ENCODE data around the gene MOCS2.
"Not testable (repeated sequence)": the region's sequence is repeated elsewhere in the genome, so short reads cannot be mapped to it uniquely, and the experiment has no call there.

Gene MOCS2, protein sequence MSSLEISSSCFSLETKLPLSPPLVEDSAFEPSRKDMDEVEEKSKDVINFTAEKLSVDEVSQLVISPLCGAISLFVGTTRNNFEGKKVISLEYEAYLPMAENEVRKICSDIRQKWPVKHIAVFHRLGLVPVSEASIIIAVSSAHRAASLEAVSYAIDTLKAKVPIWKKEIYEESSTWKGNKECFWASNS

DNA sequence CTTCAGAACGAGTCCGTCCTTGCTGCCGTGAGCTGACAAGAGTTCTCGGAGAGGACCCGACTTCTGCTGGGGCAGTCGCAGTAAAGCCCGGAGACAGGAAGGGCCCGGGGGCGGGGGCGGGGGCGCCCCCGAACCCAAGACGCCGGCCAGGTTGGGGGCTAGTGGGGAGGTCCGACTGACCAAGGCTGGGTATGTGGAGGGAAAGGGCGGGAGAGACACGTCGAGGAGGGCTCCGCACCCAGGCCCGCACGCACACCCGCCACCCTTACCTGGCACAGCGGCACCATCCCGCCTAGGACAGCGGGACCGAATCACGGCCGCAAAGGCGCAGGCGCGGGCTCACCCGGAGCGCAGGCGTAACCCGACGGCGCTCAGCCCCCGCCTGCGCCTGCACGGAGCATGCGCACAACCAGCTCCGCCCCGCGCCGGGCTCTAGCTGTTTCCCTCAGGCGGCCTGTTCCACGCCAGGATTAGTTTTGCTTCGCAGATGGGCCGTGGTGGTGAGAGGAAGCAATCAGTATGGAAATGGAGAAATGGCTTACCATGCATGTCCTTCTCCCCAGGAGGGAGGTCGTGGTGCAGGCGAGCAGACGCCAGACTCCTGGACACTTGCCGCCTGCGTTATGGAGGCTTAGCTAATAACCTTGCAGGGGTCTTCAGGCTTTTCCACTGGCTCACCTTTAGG lies at the start of gene MOCS2:
Gene MOCS2 (minus strand): TSS at position 315 of the 685 bp plus-strand sequence. CDS start 2,583 bp downstream, outside the sequence.
- DNase-seq (ENCODE audit: low read depth in 2 of 2): peak; percentile 76 to 78

DNA sequence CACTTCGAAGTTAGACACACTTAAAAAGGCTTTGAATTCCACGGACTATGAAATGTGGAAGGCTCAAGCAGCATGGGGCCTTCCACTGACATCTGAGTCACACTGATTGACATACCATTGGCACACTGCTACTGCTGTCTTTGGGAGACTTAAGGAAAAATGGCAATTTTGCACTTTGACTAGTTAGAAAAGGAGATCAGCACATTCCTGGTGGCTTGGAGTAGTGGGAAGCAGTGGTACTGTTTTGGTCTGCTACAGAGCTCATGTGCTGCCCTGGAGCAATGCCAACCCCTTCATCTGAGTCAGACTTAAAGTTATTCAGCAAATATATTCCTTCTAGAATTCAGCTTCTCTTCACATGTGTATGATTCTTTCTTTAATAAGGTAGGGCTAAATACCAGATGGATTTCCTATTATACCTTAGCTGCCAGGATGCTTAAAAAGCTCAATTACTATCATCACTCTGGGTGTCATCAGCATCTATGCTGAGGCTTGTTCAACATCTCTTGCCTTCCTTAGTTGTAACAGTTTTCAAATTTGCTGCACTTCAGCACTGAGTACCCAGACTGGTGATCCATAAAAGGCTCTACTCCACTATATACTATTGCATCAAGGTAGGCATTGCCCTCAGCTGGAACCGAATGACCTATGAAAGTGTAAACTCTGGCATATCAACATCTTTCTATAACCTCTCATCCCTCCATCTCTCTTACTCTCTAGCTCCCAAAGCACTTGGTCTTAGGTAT lies 42.3 kb upstream of the MOCS2 start:
- DNase-seq (ENCODE audit: low read depth in 2 of 2): peak; percentile 87

DNA sequence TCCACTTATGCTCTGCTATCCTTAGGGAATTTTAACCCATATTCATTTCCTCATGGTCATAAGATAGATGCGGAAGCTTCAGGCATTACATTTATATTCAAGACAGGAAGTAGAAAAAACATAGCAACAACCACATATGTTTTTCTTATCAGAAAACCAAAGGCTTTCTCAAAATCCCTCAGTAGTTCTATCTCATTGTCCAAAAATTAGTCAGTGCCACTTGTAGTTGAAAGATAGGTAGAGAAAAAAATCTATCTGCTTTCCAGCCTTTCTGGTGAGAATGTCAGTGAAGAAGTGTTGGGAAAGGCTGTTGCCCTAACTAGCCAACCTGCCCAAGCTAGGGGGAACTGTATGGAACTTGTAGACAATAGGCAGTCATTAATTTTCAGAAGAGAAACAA lies 23.5 kb upstream of the MOCS2 start:
- DNase-seq (ENCODE audit: low read depth in 2 of 2): no peak

DNA sequence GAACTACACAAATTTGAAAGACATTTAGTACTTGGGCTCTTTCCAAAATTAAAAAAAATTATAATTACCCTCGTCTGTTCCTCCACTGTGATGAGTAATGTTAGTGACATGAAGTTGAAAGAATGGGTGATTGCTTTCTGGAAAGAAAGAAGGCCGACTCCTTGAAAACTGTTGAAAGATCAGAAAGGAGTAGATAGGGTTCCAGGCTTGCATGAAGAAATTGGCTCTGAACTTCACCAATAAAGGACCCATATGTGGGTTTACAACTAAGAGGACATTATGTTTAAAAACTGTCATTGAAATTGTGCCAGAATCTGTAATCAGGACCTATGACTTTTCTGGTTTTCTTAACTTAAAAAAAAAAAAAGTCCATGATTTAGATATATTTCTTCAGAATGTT lies 20.7 kb upstream of the MOCS2 start:
- DNase-seq (ENCODE audit: low read depth in 2 of 2): peak; percentile 75 to 76

DNA sequence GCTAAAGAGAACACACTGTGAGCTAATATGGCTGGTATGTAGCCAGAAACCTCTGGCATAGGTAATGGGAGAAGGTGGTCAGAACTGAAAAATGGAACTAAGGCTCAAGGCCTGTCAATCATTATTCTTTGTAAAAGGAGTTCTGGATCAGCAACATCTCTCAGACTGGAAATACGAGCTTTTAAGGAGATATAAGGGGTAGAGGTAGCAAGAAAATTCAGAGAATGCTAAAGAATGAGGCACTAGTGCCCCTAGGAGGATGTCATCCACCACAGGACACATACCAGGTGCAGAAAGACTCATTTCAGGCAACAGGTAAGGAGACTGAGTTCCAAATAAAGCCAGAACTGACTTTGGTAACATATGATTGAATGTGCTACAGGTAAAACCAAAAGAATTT lies 18.9 kb upstream of the MOCS2 start:
- no peak for DNase-seq (ENCODE audit: low read depth in 2 of 2)

DNA sequence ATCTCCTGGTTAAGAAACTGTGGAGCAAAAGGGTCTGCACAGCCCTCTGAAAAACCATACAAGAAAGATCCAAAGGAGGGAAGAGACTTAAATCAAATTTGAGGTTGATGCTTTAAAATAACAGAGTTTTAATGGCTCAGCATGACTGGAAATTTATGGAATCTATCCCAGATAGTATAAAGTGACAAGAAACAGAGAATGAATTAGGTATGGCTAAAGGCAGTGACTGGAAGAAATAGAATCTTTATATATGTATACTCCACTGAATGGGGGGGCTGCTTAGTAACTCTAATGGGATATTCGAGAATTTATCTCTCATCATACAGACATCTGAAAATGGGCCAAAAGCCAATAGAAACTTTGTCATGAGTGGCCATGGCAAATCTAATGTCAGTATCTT lies 17.6 kb upstream of the MOCS2 start:
- DNase-seq (ENCODE audit: low read depth in 2 of 2): no peak

DNA sequence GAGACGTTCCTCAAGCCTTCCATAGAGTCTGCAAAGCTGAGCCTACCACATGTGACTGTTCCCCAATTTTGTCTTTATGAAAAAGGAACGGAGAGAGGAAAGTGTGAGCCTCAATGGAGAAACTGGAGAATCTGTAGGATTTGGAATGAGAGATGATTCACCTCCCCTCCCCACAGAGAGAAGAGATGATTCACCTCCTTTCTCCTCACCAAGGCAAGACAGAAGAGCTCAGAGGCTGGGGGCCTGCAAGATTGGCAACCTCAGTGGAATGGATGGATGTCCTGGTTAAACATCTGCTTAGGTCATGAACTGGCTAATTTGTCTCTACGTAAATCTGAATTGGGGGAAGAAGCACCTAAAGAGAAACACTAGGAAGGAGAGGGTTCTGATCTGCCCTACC lies 17.0 kb upstream of the MOCS2 start:
- peak; percentile 43 to 46 for DNase-seq (ENCODE audit: low read depth in 2 of 2)

DNA sequence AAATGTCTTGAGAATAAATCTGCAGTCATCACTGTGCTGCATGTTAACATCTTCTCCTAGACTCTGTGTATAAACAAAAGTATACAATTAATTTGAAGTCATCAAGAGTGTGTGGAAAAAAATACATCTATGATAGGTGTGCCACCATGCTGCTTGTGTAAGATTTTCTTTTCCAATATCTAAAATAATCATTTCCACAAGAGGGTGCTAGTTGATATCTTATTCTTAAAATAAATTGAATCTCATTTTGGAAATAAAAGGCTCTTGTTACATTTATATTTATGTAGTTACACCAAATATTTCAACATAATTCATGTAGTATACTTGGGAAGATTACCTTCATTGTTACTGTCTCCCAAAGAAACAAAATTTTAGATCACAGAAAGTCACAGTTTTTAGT lies 14.1 kb upstream of the MOCS2 start:
- DNase-seq (ENCODE audit: low read depth in 2 of 2): no peak

DNA sequence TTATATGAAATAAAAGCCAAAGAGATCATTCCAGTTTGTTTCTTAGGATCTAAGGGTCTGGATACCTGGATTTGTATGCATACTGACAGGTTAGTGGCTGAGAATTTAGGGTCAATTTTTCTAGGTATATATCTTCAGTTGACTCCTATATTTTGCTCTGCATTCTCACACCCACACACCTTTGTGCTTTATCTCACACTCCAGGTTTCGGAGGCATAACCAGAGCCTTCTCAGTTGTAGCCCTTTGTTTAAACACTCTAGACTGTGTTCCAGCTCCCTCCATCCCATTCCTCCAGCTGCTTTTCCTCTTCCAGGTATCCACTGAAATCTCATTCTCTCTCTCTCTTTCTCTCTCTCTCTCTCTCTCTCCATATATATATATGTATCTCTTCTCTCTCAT lies 10.6 kb upstream of the MOCS2 start:
- no peak for DNase-seq (ENCODE audit: low read depth in 2 of 2)

DNA sequence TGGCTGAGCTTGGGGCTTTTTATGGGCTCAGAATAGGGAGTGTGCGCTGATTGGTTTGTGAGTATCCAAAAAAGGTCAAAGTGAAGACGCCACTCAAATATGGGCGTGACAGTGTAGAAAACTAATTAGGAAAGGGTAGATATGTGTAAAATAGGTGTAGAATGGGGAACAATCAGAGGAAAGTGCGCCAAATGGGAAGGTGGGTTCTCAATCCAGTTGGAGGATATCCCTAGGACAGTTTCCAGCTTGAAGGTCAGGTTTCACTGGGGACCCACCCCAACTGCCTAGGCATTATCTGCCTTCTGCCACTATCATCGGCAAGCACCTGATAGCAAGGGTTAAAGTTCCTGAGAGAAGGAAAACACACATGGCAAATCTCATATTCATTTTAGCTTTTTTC lies 9.3 kb upstream of the MOCS2 start:
- DNase-seq (ENCODE audit: low read depth in 2 of 2): no peak

DNA sequence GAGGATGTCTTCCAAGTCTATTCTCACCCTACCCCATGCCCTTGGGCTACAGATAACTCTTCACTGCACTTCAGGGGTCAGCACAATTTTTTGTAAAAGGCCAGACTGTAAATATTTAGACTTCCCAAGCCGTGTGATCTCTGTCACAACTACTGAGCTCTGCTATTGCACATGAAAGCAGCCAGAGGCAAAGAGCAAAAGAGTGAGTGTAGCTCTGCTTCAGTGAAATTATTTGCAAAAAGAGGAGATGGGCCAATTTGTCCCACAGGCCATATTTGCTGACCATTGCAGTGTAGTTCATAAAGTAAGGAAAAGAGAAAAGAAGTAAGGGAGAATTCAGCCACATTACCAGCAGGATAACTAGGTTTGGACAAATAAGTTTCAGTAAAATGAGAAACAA lies 7.0 kb upstream of the MOCS2 start:
- DNase-seq (ENCODE audit: low read depth in 2 of 2): no peak

DNA sequence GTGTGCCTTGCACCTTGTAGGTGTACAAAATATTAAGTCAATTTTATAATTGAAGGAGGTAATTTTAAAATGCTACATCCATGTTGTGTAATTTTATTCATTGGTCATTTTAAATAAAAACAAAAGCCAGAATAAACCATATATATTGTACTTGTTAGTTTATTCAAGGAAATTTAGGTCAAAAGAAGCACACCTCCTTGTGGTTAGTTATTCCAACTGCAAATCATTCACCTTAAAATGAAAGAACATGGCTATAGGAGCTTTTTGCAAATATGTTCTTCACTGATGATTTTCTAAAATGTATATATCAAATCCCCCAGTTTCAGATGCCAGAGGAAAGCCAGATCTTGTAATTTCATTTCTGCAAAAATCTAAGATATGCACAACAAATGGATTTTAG lies 5.4 kb upstream of the MOCS2 start:
- no peak for DNase-seq (ENCODE audit: low read depth in 2 of 2)

DNA sequence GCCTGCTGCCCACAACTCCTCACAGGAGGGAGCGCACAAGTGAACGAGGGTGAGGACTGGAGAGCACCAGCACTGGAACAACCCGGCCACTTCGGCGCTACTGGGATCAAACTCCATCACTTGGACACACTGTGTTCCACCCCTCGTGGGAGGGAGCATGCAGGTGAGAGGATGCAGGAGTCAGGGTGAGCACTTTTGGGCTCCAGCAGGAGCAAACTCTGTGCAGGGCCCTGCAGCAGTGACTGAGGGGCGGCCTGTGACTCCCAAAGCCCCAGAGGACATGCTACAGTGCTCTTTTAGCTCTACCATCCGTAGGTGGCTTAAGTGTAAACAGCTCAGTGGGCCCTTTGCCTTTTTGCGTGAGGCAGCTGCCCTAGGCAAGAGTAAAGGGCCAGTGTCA lies 4.4 kb upstream of the MOCS2 start:
- no peak for DNase-seq (ENCODE audit: low read depth in 2 of 2)

DNA sequence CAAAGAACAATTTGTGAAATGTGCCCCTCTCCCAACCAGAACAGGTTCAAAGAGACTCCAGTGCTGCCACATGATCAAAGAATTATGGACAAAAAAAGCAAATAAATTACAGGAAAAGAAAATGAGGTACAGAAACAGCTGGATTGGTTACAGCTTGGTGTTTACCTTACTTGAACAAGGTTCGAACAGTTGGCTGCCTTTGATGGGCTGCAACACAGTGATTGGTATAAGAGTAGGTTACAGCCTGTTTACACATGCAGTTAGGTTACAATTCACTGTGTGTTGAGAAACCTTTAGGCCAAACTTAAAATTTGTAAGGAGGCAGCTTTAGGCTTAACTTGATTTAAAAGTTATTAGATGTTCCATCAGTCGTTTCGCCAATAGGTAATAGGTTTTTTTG lies 3.4 kb upstream of the MOCS2 start:
- no peak for DNase-seq (ENCODE audit: low read depth in 2 of 2)

DNA sequence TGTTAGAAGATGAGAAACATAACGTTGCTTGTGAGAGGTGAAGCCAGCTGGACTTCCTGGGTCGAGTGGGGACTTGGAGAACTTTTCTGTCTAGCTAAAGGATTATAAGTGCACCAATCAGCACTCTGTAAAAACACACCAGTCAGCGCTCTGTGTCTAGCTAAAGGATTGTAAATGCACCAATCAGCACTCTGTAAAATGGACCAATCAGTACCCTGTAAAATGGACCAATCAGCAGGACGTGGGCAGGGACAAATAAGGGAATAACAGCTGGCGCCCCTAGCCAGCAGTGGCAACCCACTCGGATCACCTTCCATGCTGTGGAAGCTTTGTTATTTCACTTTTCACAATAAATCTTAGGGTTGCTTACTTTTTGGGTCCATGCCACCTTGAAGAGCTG lies 2.8 kb upstream of the MOCS2 start:
- DNase-seq (ENCODE audit: low read depth in 2 of 2): not testable (repeated sequence)

DNA sequence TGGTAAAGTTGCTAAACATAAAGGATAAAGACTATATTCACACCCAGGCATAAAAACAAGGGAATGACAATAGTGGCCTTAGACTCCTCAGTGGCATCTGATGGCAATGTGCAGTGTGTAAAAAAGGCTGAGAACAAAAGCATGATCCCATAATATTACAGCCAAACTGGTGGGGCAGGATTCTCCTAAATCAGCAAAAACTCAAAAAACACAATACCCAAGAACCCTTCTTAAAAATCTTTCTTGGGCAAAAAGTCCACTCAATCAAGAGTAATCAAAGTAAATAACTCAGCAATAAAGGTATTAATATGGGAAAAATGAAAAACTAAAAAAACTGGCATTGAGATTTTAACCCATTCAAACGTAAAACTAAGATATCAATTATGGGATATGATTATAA lies 1.6 kb upstream of the MOCS2 start:
- DNase-seq (ENCODE audit: low read depth in 2 of 2): no peak

DNA sequence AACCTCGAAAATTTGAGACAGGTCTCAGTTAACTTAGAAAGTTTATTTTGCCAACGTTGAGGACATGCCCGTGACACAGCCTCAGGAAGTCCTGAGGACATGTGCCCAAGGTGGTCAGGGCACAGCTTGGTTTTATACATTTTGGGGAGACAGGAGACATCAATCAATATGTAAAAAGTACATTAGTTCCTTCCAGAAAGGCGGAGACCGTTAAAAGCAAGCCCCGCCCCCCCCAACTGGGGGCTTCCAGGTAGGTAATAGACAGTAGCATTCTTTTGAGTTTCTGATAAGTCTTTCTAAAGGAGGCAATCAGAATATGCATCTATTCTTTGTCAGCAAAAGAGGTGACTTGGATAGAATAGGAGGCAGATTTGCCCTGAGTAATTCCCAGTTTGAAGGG lies 599 bp upstream of the MOCS2 start:
- DNase-seq (ENCODE audit: low read depth in 2 of 2): no peak

DNA sequence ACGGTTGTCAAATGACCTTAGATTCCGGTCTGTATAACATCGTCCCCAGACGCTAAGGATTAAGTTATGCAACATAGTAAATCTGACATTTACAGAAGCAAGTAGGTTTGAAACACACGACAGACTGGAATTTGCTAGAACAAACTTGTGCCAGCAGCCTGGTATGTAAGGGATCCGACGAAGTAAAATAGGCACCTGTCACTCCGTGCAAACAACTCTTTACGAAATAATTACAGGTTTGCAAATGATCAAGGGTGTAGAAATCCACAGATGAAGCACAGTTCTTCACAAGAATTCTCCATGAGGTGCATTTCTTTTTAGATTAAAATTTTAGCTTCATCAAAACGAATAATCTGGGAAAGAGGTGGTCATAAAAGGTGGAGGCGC lies 508 bp downstream of the MOCS2 start:
- DNase-seq (ENCODE audit: low read depth in 2 of 2): no peak

DNA sequence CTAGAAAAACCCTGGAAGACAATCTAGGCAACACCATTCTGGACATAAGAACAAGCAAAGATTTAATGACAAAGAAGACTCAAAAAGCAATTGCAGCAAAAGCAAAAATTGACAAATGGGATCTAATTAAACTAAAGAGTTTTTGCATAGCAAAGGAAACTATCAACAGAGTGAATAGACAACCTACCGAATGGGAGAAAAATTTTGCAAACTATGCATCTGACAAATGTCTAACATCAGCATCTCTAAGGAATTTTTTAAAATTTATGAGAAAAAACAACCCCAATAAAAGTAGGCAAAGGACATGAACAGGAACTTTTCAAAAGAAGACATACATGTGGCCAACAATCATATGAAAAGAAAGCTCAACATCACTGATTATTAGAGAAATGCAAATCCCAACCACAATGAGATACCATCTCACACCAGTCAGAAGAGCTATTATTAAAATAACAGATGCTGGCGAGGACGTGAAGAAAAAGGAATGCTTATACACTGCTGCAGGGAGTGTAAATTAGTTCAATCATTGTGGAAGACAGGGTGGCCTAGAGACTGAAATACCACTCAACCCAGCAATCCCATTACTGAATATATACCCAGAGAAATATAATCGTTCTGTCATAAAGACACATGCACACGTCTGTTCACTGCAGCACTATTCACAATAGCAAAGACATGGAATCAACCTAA lies 3.8 kb downstream of the MOCS2 start:
- no peak for DNase-seq (ENCODE audit: low read depth in 2 of 2)

DNA sequence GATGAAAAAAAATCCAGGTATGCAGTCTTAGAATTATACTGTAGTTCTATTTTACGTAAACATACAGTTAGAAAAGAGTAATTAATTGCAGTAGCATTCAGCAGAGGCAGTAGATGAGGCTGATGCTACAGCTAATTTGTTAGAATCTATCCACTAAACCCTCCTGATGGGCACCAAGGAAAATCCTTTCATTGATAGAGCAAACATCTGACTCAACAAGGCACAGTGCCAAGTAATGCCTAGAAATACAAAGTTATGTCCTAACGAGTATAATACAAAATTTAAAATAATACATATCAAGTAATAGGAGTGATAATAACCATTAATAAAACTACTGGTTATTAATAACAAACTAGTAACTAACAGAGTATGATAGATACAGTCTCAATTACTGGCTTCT lies 9.0 kb downstream of the MOCS2 start:
- DNase-seq (ENCODE audit: low read depth in 2 of 2): no peak

DNA sequence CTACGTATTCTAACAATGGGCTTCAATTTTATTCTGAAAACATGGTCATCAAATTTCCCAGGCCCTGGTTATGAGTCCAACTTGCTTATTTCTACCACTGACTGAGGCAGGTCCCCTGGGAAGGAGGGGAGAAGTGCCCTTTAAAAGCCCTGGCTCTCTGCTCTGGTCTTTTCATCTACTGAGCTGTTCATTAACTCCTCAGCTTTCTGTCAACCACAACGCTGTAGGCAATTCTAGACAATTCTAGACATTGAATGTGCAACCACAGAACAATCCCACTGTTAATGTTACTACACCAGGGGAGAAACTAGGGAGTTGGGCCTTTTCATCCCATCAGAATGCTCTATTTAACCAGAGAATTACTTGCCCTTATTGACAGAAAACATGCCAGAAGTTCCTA lies 10.0 kb downstream of the MOCS2 start:
- DNase-seq (ENCODE audit: low read depth in 2 of 2): no peak

DNA sequence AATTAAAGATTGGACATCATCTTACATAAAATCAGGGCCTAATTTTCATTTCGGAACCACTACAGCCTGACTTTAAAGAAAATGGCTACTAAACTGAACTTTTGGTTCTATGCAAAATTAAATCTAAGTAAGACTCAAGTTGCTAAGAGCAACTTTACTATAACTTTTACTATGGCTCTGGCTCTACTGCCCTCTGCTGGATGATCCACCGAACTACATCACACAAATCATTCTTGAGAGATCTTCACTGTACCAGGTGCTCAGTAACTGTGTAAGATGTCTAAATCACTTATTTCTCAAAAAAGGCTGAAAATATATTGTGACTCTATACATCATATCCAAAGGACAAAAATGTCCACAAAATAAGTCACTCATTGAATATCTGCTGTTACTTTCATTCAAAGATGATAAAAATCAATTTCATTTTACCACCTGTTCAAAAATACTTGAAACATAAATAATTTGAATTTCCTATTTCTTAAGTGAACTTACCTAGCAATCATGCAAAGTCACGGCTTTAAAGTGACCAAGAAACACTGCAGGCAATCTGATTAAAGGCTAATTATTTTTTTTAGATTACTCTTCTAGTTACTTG lies 13.5 kb downstream of the MOCS2 start:
- peak in 1 of 2 experiments; percentile 39 for DNase-seq (ENCODE audit: low read depth in 2 of 2)

All from fibroblast of skin of left quadriceps (primary cell).